Cardiac septum (tissue), 1 donor: Measurements from ENCODE around the gene HMX1. TPM values are rescaled to one million over a fixed set of nuclear protein-coding genes. Genes with fewer than 3 reads are reported as not detected.

Source experiments
- DNase-seq: peaks from one replicate; pipeline ENCODE4 v3.0.0-alpha.2; 2020; ENCODE audit warnings: low spot score
- intact Hi-C: fragments of 100-400 bp; cut with DNase I; formaldehyde crosslinking; loops from one replicate; pipeline ENCODE4 v1.14.0; 2022
- long read RNA-seq: library from polyadenylated mRNA; unstranded; transcript quantifications from one replicate; pipeline ENCODE4 v2.0.0, GENCODE V29; 2021
- total RNA-seq: library from RNA; stranded (reverse); fragmentation: NEBNext Ultra II Directional; extraction: Animal tissue kit (Norgen Biotek cat#: 25700); gene quantifications from one replicate; pipeline ENCODE4 v1.2.1, GENCODE V29; 2021
- donor health status: DM: no; HTN: no; CAD: no.

Gene HMX1
- not detected for total RNA-seq
- long read RNA-seq = 0 reads

DNA sequence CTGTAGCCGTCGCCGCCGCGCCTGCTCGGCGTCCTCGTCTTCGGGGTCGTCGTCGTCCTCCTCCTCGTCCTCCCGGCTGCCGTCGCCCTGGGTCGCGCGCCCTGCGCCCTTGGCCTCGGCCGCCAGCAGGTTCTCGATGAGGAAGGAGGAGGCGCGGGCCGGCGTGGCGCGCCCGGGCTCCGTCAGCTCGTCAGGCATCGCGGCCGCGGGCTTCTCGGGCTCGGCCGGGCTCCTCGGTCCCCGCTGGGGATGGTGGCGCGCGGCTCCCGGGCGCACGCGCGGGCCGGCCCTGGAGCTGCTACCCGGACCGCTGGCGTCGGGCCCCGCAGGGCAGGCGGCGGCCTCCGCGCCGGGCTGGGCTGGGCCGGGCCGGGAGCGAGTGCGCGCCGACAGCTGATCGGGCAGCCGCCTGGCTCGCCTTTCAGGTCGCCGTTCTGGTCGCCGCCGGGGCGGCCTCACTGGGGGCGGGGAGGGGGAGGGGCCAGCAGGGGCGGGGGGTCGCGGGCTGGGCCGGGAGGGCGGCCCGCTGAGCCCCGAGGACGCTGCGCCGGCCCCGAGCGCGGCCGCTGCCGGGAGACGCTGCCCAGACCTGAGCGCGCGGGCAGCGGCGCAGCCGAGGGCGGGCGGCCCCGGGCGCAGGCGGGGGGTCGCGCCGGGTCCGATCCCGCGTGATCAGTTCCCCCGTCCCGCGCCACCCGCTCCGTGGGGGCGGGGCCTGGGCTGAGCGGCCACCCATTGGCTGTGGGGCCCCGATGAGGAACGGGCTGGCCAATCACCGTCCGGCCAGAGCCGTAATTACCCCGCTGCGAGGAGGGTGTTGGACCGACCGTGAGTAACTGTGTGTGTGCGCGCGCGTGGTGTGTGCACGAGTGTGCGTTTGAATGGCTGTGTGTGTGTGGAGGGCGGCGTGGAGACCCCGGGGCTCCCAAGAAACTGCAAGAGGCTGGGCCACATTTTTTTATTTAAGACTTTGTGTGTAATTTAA lies at the start of gene HMX1:
HMX1 (minus strand) TSS at position 423 of the 985 bp plus-strand sequence; CDS start at position 198, 225 bp downstream.
- DNase-seq = no peak
- intact Hi-C loops = no loop called here

DNA sequence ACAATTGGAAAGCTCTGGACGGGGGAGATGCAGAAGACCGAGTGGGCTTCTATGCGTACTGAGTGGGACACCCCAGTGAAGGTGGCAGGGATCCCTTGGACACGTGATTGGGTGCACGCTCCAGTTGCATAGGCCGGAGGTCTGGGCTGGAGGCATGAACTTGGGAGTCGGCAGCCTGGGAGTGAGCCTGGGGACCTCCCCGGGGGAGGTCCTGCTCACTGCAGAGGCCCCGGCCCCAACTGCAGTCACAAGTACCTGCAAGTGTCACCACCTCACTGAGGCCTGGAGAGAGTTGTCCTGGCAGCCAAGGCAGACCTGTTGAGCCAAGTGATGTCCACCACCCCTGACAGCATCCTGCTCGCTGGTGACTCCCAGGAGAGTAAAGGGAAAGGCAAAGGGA lies 49.3 kb upstream of the HMX1 start:
- intact Hi-C loops = no loop called here
- DNase-seq = no peak

DNA sequence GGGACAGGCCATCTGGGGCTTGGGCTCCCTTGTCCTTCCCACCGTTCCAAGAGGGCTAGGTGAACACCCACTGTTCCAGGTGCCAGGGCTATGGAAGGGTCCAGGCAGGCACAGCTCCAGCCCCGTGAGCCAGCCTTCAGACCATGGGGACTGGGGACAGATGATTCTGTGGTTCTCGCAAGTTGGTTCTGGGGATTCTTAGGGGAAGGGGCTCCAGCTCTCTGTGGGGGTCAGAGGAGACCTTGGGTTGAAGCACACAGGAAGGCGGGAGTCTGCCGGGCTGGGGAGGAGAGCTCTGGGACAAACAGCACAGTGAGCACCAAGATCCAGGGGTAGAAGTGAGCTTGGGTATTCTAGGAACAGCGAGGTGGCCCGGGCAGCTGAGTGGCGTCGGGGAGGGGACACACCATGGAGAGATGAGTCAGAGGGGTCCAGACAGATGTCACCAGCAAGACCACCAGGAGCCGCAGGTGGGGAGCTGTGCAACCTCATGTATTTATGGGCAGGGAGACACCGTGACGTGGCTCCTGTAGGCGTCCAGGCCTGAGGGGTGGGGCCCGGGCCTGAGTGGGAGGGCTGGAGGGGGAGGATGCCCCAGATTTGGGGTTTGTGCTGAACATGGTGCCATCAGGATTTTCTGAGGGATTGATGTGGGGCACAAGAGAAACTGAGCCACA lies 48.8 kb upstream of the HMX1 start:
- DNase-seq = no peak

DNA sequence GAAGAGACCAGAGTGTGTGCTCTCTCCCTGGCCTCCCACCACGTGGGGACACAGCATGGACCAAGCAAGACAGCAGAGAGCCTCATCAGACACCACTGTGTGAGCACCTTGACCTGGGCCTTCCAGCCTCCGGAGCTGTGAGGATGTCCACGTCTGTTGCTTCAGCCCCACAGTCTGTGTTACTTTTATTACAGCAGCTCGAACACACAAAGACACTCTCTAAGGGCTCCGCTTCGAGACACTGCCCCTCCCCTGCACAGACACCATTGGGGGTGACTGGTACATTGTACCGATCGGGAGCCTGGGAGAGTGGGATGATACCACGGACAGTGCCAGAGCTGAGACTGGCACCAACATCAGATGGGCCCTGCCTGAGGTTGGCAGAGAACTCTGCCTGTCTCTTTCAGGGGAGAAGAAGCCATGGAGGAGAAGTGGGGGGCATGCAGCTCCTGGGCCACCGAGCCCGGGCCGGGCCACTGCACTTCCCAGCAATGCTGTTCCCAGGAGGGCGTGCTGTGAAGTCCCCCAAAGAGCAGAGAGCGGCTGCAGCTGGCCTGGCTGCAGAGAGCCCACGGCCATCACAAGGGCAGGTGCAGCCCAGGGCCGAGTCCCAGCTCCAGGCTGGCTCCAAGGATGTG lies 48.1 kb upstream of the HMX1 start:
- DNase-seq = no peak
- intact Hi-C loops = loop anchor here (10.0 kb wide), 2 partner anchors 315 to 455 kb away; no protein-coding TSS in a partner anchor

More for the DNA sequence above, 48.8 kb upstream of the HMX1 start:
- intact Hi-C loops = no loop called here

DNA sequence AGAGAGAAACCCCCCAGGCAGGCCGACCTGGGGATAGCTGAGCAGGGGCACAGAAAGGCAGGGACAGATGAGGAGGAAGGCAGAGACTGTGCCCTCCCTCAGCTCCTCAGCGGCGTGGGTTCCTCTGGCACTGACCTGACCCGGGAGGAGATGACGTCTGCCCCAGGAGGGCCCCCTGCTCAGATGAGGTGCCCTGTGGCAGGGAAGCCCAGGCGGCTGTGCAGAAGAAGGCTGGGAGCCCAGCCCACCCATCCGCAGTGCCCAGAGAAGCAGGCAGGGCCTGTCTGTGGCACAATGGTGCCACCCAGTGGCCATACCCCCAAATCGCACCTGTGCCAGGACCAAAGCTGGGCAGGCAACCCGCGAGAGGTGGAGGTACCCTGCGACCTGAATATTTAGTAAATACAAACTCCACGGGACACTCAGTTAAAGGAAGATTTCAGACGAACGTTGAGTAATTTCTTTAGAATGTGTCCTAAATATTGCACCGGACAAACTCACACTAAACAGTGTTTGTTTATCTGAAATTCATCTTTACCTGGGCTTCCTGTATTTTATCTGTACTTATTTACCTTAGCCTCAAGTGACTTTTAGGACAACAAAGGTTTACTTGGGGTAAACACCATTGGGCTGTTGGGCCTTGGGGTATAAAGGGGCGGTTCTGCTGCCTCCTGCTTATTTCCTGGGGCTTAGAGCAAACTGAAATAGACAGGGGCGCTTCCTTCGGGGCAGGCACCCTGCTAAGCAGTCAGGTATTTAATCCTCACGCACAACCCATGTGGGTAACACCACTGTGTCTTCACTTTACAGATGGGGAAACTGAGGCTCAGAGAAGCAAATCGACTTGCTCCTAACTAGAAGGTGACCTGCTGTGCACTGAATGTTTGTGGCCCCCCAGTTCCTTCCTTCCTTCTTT lies 46.5 kb upstream of the HMX1 start:
- intact Hi-C loops = loop anchor here (10.0 kb wide), 2 partner anchors 313 to 453 kb away; no protein-coding TSS in a partner anchor
- DNase-seq = peak; percentile 78

DNA sequence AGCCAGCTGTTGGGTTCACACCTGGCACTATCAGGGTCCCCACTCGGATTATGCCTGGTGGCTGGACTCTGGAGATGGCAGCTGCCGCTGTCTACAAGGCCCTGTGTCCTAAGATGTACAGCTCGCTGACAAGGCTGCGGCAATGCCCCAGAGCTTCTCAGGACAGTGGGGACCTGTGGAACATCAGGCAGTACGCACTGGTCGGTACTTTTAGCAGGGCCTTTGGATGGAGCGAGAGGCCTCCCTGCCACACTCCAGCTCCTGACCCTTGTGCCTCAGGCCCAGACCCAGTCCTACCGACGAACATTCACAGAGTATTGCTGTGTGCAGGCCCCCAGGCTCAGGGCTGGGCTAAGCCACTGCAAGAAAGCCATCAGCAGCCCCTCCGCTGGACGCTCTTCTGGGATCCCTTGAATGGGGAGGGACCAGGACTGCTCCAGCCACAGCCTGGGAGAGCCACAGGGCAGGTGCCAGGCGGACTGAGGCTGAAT lies 45.7 kb upstream of the HMX1 start:
- intact Hi-C loops = loop anchor here (10.0 kb wide), 2 partner anchors 313 to 453 kb away; no protein-coding TSS in a partner anchor
- peak; percentile 66 for DNase-seq

DNA sequence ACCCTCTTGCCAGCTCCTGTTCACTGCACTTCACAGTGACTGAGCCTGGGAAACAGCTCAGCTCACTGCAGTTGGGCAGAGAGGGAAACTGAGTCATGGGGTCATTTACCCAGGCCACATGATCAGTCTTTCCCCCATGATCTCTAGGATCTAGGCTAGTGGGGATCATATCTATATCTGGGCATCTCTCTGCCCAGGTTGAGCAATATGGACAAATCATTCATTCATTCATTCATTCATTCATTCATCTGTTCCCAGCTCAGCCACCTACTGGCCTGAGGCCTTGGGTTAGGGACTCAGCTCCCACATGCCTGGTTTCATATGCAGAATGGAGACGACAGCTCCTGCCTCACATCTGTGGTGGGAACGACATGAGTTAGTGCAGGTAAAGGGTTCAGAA lies 45.3 kb upstream of the HMX1 start:
- intact Hi-C loops = loop anchor here (10.0 kb wide), 2 partner anchors 312 to 452 kb away; no protein-coding TSS in a partner anchor

DNA sequence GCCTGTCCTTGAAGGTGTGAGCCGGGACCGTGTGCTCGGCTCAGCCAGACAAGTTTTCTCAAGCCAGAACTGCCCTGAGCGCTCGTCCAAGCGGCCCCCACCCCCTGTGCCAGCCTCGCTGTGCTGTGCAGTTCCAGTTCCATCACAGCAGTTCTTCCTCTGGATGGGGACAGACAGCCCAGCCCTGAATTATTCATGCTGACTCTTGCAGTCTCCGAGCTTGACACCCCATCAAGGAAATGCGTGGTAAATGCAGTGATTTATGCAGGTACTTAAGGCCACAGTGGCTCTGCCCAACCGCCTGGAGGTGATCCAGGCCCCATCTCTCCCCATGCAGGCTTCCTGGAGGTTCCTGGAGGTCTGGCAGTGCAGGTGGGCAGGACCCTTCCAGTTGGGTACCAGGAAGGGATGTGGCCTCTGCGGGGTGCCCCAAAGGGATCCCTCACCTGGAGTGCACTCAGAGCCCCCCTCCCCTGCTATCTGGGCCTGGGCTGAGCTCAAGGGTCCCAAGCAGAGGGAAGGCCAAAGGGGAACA lies 44.8 kb upstream of the HMX1 start:
- intact Hi-C loops = loop anchor here (10.0 kb wide), 2 partner anchors 312 to 452 kb away; no protein-coding TSS in a partner anchor
- no peak for DNase-seq

More for the DNA sequence above, 45.3 kb upstream of the HMX1 start:
- no peak for DNase-seq

DNA sequence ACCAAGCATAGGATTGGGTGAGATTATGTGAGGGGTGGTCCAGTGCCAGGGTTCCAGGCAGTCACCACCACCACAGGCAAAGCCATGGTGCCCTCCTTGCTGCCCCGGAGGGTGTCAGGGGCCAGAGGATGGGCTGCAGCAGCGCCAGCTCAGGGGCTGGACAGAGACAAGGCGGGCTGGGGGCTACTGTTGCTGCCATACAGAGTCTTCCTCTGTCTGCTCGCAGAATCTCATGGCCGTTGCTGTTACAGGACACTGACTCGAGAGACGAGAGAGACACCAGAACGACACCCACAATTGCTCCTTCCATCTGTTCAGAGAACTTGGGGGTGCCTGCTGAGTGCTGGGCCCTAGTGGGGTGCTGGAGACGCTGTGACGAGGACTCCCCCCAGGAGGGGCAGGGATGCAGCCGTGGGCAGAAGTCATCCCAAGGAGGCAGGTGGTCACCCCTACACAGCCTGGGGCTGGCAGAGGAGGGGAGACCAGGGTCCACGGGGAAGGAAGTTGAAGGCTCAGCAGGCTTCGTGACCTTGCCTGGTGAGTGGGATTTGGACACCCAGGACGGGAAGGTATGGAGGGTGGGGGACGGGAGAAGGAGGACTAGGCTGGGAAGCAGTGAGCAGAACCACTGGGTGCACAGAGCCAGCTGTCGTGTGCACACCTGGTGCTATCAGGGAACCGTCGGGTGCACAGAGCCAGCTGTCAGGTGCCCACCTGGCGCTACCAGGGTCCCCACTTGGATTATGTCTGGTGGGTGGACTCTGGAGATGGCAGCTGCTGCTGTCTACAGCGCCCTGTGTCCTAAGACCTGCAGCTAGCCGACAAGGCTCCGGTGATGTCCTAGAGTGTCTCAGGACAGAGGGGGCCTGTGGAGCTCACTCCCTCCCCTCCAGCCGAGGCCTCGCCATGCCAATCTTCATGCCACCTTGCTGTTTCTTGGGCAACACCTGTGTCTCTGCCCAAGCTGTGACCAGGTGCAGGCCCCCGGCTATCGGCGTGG lies 43.9 kb upstream of the HMX1 start:
- intact Hi-C loops = loop anchor here (10.0 kb wide), 2 partner anchors 311 to 451 kb away; no protein-coding TSS in a partner anchor
- peak; percentile 64 for DNase-seq

DNA sequence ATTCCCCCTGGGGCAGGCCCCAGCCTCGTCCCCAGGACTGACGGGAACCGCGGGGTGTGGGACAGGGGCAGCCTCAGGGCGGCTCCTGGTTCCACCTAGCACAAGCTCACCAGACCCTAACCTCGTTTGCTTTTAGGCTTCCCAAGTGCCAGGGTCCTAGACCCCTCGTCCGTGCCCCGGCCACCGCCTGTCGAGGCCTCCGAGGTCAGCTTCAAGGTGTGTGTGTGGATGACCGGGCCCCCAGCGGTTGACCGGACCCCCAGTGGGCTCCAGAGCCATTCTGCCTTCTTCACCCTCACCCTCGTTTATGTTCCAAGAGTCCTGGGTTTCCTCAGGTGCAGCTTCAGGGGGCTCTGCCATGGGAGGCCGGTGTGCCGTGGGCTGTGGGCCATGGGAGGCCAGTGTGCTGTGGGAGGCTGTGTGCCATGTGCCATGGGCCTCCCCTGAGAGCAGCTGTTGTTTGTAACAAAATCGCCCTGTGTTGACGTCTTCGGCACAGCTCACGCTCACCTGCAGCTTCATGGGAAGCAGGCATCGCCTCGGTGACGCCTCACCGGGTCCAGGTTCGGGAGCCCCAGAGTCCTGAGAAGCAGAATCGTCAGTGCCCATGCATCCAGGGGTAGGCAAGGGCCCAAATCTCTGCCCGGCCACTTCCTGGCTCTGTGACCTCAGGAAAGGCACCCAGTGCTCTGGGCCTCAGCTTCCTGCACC lies 43.0 kb upstream of the HMX1 start:
- DNase-seq = peak; percentile 74
- intact Hi-C loops = loop anchor here (10.0 kb wide), 2 partner anchors 310 to 450 kb away; no protein-coding TSS in a partner anchor

DNA sequence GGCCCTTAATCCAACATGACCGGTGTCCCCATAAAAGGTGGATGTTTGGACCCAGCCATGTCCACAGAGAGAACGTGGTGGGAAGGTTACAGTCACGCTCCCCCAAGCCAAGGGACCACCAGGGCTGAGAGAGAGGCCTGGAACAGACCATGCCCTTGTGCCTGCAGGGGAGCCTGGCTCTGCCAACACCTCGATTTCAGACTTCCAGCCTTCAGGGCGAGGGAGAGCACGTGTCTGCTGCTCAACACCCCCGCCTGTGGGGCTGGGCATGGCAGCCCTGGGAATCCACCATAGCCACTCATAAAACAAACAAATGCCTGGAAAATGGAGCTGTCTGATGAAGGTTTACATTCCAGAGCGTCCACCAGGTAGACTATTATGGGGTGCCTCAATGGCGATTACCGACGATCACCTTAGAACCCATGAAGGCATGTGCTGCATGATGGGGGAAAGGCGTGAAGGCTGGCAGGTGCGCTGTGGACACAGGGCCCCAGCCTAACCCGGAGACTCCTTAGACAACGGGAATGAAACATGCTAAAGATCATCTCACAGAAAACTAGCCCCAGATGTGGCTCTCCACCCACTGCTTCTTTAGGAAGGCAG lies 42.3 kb upstream of the HMX1 start:
- intact Hi-C loops = loop anchor here (10.0 kb wide), 2 partner anchors 309 to 449 kb away; no protein-coding TSS in a partner anchor
- DNase-seq = peak; percentile 67

DNA sequence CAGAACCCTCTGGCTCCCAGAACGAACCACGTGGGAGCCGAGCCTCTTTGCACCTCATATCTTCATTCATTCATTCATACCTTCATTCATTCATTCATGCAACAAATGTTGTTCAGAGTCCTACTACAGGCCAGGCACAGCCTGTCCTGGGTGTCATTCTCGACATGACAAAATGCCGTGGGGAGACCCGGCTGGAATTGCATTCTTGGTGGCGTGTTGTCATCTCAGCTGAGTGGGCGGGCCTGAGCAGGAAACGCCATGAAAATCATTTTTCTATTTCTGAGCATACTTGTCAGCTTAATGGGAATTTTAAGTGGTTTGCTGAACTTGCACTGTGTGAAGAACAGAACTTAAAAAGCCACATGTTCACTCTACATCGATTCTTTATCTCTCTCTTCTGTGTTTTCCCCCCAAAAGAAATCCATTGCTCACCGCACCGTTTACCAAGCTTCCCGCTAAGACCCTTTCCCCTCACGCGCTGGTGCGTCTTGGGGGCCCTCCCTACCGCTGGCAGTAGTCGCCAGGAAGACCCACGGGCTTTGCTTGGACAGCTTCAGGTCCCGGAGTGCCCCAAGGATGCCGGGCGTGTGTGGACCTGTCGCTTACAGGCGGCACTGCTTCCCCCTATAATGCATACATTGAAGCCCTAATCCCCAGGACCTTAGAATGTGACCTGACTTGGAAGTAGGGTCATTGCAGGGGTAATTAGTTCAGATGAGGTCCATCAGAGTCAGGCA lies 41.6 kb upstream of the HMX1 start:
- intact Hi-C loops = loop anchor here (10.0 kb wide), 2 partner anchors 308 to 448 kb away; no protein-coding TSS in a partner anchor
- DNase-seq = no peak

DNA sequence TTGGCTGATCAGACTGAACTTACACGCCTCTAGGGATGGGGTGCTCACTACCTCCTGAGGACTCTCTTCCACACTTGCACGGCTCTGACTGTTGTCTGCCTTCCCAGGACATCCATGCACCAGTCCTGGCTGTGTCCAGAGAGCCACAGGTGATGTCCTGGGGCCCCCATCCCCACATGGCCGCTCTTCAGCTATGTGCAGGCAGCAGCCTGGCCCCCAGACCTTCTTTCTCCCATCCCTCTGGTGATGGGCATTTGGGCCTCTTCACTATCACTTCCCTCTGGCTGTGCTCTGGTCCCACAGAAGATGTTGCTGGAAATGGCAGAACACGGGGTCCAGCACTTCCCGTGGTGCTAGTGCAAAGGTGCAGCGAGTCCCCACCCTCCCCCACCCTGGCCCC lies 40.9 kb upstream of the HMX1 start:
- DNase-seq = no peak

DNA sequence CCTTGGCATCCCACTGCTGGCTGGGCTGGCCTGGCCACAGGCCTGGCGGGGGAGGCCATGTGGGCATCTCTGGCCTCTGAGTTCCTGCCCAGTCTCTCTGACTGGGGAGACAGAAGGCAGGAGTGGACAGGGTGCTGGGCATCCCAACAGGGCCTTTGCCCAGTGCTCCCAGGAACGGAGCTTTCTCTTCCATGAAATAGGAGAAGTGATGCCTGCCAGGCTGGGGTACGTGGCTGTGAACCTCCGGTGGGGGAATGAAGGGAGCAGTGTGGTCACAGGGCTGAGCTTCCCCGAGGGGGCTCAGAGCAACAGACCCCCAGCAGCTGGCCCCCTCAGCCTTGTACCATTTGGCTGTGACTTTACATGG lies 40.4 kb upstream of the HMX1 start:
- no peak for DNase-seq
- intact Hi-C loops = loop anchor here (10.0 kb wide), 2 partner anchors 307 to 447 kb away; no protein-coding TSS in a partner anchor

More for the DNA sequence above, 40.9 kb upstream of the HMX1 start:
- intact Hi-C loops = loop anchor here (10.0 kb wide), 2 partner anchors 308 to 448 kb away; no protein-coding TSS in a partner anchor
